H9 (cell line): Measurements from ENCODE around the gene GALNT16. TPM values are rescaled to one million over a fixed set of nuclear protein-coding genes. Genes with fewer than 3 reads are reported as not detected.
A peak's percentile ranks its signal among the peaks of the same experiment; 100 is the strongest.

Source experiments
- DNase-seq: peaks from one replicate; pipeline ENCODE4 v3.0.0-alpha.2; 2017
- H2AFZ ChIP-seq: one replicate; pipeline ENCODE4 v1.6.1; 2013; ENCODE audit warnings: mild to moderate bottlenecking, low read length, control low read depth, moderate library complexity
- H2AK5ac ChIP-seq: 2 replicates; pipeline ENCODE4 v1.6.1; 2013; ENCODE audit warnings: low read length, control low read depth, mixed read lengths; ENCODE audit not compliant: insufficient read length
- H2BK120ac ChIP-seq: one replicate; pipeline ENCODE4 v1.6.1; 2013; ENCODE audit warnings: low read depth, mild to moderate bottlenecking, low read length, control low read depth, inconsistent platforms; ENCODE audit not compliant: poor library complexity, severe bottlenecking
- H2BK12ac ChIP-seq: 2 replicates; pipeline ENCODE4 v1.6.1; 2013; ENCODE audit warnings: low read length, control low read depth, mixed read lengths, low read depth; ENCODE audit not compliant: insufficient read length
- H2BK15ac ChIP-seq: 2 replicates; pipeline ENCODE4 v1.6.1; 2013; ENCODE audit warnings: low read depth, low read length, control low read depth
- H2BK20ac ChIP-seq: one replicate; pipeline ENCODE4 v1.6.1; 2013; ENCODE audit warnings: low read depth, mild to moderate bottlenecking, low read length, control low read depth, inconsistent platforms; ENCODE audit not compliant: poor library complexity, severe bottlenecking
- H2BK5ac ChIP-seq: 2 replicates; pipeline ENCODE4 v1.6.1; 2013; ENCODE audit warnings: low read length, control low read depth, mixed read lengths; ENCODE audit not compliant: insufficient read length
- H3K14ac ChIP-seq: 2 replicates; pipeline ENCODE4 v1.6.1; 2013; ENCODE audit warnings: low read length, control low read depth; ENCODE audit not compliant: insufficient read depth
- H3K18ac ChIP-seq: 2 replicates; pipeline ENCODE4 v1.6.1; 2013; ENCODE audit warnings: low read depth, mild to moderate bottlenecking, mixed read lengths, low read length, control low read depth; ENCODE audit not compliant: insufficient read length
- H3K23ac ChIP-seq: 2 replicates; pipeline ENCODE4 v1.6.1; 2013; ENCODE audit warnings: low read length, control low read depth, mixed read lengths, low read depth; ENCODE audit not compliant: insufficient read length
- H3K23me2 ChIP-seq: 2 replicates; pipeline ENCODE4 v1.6.1; 2013; ENCODE audit warnings: low read depth, mild to moderate bottlenecking, mixed read lengths, low read length, control low read depth; ENCODE audit not compliant: insufficient read length, poor library complexity, severe bottlenecking
- H3K27ac ChIP-seq: 2 replicates; pipeline ENCODE4 v1.5.1; 2013; ENCODE audit warnings: low read length, control low read depth, mixed read lengths, low read depth; ENCODE audit not compliant: insufficient read length
- H3K27me3 ChIP-seq: 2 replicates; pipeline ENCODE4 v1.6.1; 2013; ENCODE audit warnings: low read length, control low read depth, inconsistent platforms; ENCODE audit not compliant: insufficient read depth
- H3K4ac ChIP-seq: 2 replicates; pipeline ENCODE4 v1.6.1; 2013; ENCODE audit warnings: low read depth, mild to moderate bottlenecking, control low read depth, inconsistent platforms, low read length, moderate library complexity
- H3K4me1 ChIP-seq: 2 replicates; pipeline ENCODE4 v1.6.1; 2013; ENCODE audit warnings: low read length, control low read depth, inconsistent platforms; ENCODE audit not compliant: insufficient read depth
- H3K4me2 ChIP-seq: 2 replicates; pipeline ENCODE4 v1.6.1; 2013; ENCODE audit warnings: low read length, control low read depth, mixed read lengths; ENCODE audit not compliant: insufficient read length, insufficient read depth
- H3K56ac ChIP-seq: 2 replicates; pipeline ENCODE4 v1.6.1; 2013; ENCODE audit warnings: low read depth, mild to moderate bottlenecking, mixed read lengths, low read length, control low read depth; ENCODE audit not compliant: insufficient read length
- H3K79me1 ChIP-seq: 2 replicates; pipeline ENCODE4 v1.6.1; 2013; ENCODE audit warnings: low read depth, mild to moderate bottlenecking, moderate library complexity, low read length, control low read depth, inconsistent platforms; ENCODE audit not compliant: insufficient read depth, poor library complexity, severe bottlenecking
- H3K79me2 ChIP-seq: 2 replicates; pipeline ENCODE4 v1.6.1; 2013; ENCODE audit warnings: low read length, control low read depth, inconsistent platforms; ENCODE audit not compliant: insufficient read depth
- H3K9ac ChIP-seq: 2 replicates; pipeline ENCODE4 v1.6.1; 2013; ENCODE audit warnings: low read length, control low read depth, mixed read lengths; ENCODE audit not compliant: insufficient read length; ENCODE audit errors: extremely low read depth
- H3K9me3 ChIP-seq: one replicate; pipeline ENCODE4 v1.6.1; 2013; ENCODE audit warnings: low read depth, low read length, inconsistent platforms; ENCODE audit not compliant: control insufficient read depth
- H3T11ph ChIP-seq: one replicate; pipeline ENCODE4 v1.6.1; 2013; ENCODE audit warnings: mild to moderate bottlenecking, low read length, control low read depth, inconsistent platforms
- H4K20me1 ChIP-seq: one replicate; pipeline ENCODE4 v1.6.1; 2013; ENCODE audit not compliant: control insufficient read depth, insufficient read length, insufficient read depth
- H4K5ac ChIP-seq: 2 replicates; pipeline ENCODE4 v1.6.1; 2013; ENCODE audit warnings: low read depth, mild to moderate bottlenecking, mixed read lengths, low read length, control low read depth; ENCODE audit not compliant: insufficient read length
- H4K8ac ChIP-seq: replicated peaks from 2 replicates; pipeline ENCODE4 v1.6.1; 2013; ENCODE audit warnings: low read length, control low read depth, mixed read lengths, low read depth; ENCODE audit not compliant: insufficient read length
- H4K91ac ChIP-seq: 2 replicates; pipeline ENCODE4 v1.6.1; 2013; ENCODE audit warnings: low read depth, mild to moderate bottlenecking, moderate library complexity, mixed read lengths, low read length, control low read depth; ENCODE audit not compliant: insufficient read length
- H3K27ac Mint-ChIP-seq, 3 experiments: 2 replicates in 2 of 3; 3 replicates in 1 of 3; pipeline ENCODE4 v1.8.0; 2020 to 2021; ENCODE audit warnings: mixed read lengths in 3 of 3, mild to moderate bottlenecking in 1 of 3, moderate library complexity in 1 of 3
- H3K27me3 Mint-ChIP-seq: 2 replicates; pipeline ENCODE4 v1.8.0; 2021; ENCODE audit warnings: low read depth, mild to moderate bottlenecking, moderate library complexity, mixed read lengths
- H3K36me3 Mint-ChIP-seq, 3 experiments: 2 replicates in 2 of 3; 3 replicates in 1 of 3; pipeline ENCODE4 v1.8.0; 2020 to 2021; ENCODE audit warnings: low read depth in 3 of 3, mixed read lengths in 3 of 3; ENCODE audit not compliant: insufficient read depth in 1 of 3
- H3K4me1 Mint-ChIP-seq, 2 experiments: 2 replicates each; pipeline ENCODE4 v1.8.0; 2020; ENCODE audit warnings: mixed read lengths in 2 of 2
- H3K4me3 Mint-ChIP-seq, 2 experiments: 2 replicates in 1 of 2; 3 replicates in 1 of 2; pipeline ENCODE4 v1.8.0; 2020 to 2021; ENCODE audit warnings: mild to moderate bottlenecking in 2 of 2, mixed read lengths in 2 of 2, moderate library complexity in 1 of 2
- H3K9me3 Mint-ChIP-seq, 2 experiments: 2 replicates in 1 of 2; 3 replicates in 1 of 2; pipeline ENCODE4 v1.8.0; 2020; ENCODE audit warnings: mild to moderate bottlenecking in 2 of 2, mixed read lengths in 2 of 2, moderate library complexity in 1 of 2
- CTCF ChIP-seq: fragments of 200-600 bp; sonication (generic); conservative IDR thresholded peaks from 3 replicates; pipeline ENCODE4 v1.8.0; 2021; ENCODE audit warnings: antibody characterized with exemption, mild to moderate bottlenecking
- WGBS: extraction: QIAGEN DNeasy Blood & Tissue Kit; methylation state at CpG from one replicate; pipeline ENCODE4 v1.1.7; 2013; ENCODE audit warnings: missing lambda C conversion rate, low lambda C conversion rate, mixed read lengths; ENCODE audit not compliant: insufficient read length; ENCODE audit errors: extremely low coverage; 5-methylcytosine and 5-hydroxymethylcytosine counted together
- total RNA-seq: library from RNA; stranded (reverse); gene quantifications from 2 replicates; pipeline ENCODE4 v1.2.1, GENCODE V29; 2021

GALNT16 gene
- total RNA-seq, 1 experiment from 2014 or later = 2.3 TPM

GRCh38 chr14:69400154-69400553 lies 140.2 kb downstream of the GALNT16 start:
- Histone ChIP-seq H3K4me2 (peak overlapping the region; percentile 97), H3K4ac (no peak overlapping the region), H3K27ac (no peak overlapping the region), H4K5ac (no peak overlapping the region), H3K56ac (no peak overlapping the region), H3K23me2 (peaks cover 12% of the 10 kb centered on the region), H3K79me1 (peaks cover 3% of the 10 kb centered on the region), H3T11ph (no peak overlapping the region), H3K14ac (no peak overlapping the region), H2BK12ac (no peak overlapping the region), H2BK5ac (no peak overlapping the region), H3K79me2 (peaks cover 35% of the 10 kb centered on the region; the same call in 1 of the 2 replicates), H4K91ac (no peak overlapping the region), H2BK20ac (no peak overlapping the region), H3K27me3 (no peaks in the 10 kb centered on the region), H3K4me1 (0 out of 2 replicates have a peak, but pooled peaks cover 2% of the 10 kb centered on the region), H3K9me3 (no peaks in the 10 kb centered on the region), H3K18ac (no peak overlapping the region), H4K20me1 (no peaks in the 10 kb centered on the region), H3K9ac (peak overlapping the region; percentile 10), H3K23ac (no peak overlapping the region), H2BK120ac (no peak overlapping the region), H4K8ac (no peak overlapping the region), H2AFZ (no peak overlapping the region), H2AK5ac (no peak overlapping the region), H2BK15ac (no peak overlapping the region)
- WGBS = no CpG with 5 or more reads among the region's 6 CpGs
- H3K27ac Mint-ChIP-seq = no peak overlapping the region; a peak in 1 of 7 replicates
- H3K27me3 Mint-ChIP-seq = no peaks in the 10 kb centered on the region
- peaks cover 26 to 30% of the 10 kb centered on the region in 2 experiments for H3K4me1 Mint-ChIP-seq
- no peak for DNase-seq
- no peak for TF ChIP-seq CTCF
- H3K4me3 Mint-ChIP-seq = peak overlapping the region; percentile 91 to 94
- no peaks in the 10 kb centered on the region for H3K9me3 Mint-ChIP-seq
- peaks cover 13 to 21% (median 20%) of the 10 kb centered on the region in 3 experiments; a peak in 5 of 7 replicates for H3K36me3 Mint-ChIP-seq
